G401 (cell line): Measurements from ENCODE around the gene MT1H. TPM values are rescaled to one million over a fixed set of nuclear protein-coding genes. Genes with fewer than 3 reads are reported as not detected.
A peak's percentile ranks its signal among the peaks of the same experiment; 100 is the strongest.

ENCODE experiments used
- DNase-seq: peaks from one replicate; pipeline ENCODE4 v3.0.0-alpha.2; 2015; ENCODE audit warnings: low spot score
- in situ Hi-C: cut with HindIII; loops from 2 replicates; pipeline ENCODE4 v1.10.0; 2016; ENCODE audit warnings: low sequenced_read_pairs, mixed read lengths
- total RNA-seq: library from RNA; depleted of rRNA; stranded (reverse); fragments of >200 nt; shearing (Covaris generic); gene quantifications from 2 replicates; pipeline ENCODE4 v1.2.3, GENCODE V29; 2014

The MT1H gene
- total RNA-seq, 1 experiment from 2014 or later, result not detected

DNA sequence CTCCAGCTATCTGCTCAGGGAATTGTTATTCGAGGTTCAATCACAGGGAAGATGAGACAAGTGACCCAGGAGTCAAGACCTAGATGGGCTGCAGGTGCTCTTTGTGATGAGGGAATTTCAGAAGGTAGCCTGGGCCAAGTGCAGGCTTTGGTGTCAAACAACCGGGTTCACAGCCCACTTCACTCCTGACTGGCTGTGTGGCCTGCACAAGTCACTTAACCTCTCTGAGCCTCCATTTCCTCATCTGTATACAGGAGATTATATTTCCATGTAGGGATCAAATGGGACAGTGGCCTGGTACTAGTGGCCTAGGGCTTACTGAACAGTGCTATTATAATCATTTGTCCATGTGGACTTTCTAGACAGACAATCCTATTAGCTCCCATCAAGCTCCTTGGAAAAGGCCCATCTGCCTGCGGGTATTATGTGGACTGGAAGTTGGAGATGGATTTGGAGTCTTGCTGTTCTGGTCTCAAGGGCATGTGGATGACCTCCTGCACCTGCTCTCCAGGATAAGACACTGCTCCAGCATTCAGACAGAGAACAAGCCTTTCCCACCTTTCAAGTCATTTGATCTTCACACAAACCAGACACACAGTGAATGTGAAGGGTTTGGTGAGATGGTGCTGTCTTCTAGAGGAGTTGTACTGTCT is 9.6 kb downstream of the MT1H start:
- in situ Hi-C loops, result no loop called here

DNA sequence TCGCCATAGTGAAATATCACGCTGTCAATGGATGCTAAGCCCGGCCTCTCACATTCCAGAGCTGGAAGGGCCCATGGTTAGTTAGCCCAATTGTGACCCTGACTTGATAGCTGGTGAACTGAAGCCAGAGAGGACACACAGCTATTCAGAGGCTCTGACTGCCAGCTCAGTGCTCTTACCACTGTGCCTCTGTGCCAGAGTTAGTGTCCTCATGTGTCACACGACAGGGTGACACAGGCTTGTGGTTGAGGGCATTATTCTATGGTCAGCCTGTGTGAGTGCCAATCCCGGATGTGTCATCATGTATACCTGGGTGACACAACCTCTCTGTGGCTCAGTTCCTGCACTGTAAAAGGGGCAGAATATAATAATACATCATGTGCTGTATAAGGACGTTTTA is 10.2 kb downstream of the MT1H start:
- no peak for DNase-seq
- in situ Hi-C loops, result no loop called here

More for the DNA sequence above, 9.6 kb downstream of the MT1H start:
- no peak for DNase-seq

DNA sequence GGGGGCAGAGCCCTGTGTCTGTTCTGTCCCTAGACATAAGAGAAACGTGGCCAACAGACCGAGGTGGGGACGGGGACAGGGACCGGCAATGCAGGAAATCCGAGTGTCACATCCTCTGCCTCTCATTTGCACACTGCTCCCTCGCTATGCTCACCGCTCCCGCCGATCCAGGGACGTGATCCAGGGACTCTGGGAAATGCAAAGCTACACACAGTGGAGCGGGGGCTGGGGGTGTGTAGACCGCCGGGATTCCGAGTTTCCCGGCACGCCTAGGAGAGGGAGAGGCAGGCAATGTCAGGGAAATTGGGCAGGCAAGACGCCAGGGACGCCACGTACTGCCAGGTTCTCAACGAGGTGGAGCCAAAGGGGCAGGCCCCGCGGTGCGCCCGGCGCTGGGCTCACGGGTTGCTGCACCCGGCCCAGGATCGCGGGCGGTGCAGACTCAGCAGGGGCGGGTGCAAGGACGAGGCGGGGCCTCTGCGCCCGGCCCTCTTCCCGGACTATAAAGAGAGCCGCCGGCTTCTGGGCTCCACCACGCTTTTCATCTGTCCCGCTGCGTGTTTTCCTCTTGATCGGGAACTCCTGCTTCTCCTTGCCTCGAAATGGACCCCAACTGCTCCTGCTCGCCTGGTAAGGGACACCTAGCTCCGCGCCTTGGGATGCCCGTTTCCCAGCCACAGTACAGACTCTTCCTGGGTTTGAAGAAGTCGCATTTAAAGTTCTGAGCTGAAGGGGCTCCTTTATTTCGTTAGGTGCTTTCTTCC is 12.5 kb downstream of the MT1H start, which contains the start of gene MT1X:
Gene MT1X (plus strand): TSS at position 532 of the 764 bp plus-strand sequence. CDS start 71 bp downstream, at position 603.
- in situ Hi-C loops, result no loop called here

DNA sequence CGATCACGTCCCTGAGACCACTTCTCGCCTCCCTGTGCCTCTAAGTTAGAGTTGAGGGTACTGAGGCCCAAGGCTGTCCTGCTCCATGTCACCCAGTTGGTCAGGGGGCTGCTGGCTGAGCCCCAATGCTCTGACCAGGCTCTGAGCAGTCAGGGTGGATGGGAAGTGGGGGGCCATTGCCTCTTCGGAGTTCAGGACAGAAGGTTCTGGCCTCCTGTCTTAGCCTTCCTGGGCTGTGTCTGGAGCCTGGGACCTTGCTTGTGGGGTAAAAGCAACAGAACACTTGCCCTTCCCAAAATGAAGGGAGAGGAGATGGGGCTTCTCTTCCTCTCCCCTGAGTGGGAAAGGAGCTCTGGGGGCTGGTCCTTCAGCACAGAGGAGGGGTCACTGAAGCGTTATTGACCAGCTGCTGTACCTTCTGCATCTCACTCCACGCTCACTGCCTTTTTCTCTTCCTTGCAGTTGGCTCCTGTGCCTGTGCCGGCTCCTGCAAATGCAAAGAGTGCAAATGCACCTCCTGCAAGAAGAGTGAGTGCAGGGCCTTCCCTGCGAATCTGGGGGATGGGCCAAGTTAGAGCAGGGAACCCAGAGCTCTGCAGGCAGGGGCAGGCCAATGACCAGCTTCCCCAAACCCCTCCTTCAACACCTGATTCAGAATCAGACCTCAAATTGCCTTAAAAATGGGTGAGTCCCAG is 13.2 kb downstream of the MT1H start:
- in situ Hi-C loops, result no loop called here
- DNase-seq, result peak; percentile 69

More for the DNA sequence above, 12.5 kb downstream of the MT1H start, which contains the start of gene MT1X:
- peak; percentile 96 for DNase-seq

DNA sequence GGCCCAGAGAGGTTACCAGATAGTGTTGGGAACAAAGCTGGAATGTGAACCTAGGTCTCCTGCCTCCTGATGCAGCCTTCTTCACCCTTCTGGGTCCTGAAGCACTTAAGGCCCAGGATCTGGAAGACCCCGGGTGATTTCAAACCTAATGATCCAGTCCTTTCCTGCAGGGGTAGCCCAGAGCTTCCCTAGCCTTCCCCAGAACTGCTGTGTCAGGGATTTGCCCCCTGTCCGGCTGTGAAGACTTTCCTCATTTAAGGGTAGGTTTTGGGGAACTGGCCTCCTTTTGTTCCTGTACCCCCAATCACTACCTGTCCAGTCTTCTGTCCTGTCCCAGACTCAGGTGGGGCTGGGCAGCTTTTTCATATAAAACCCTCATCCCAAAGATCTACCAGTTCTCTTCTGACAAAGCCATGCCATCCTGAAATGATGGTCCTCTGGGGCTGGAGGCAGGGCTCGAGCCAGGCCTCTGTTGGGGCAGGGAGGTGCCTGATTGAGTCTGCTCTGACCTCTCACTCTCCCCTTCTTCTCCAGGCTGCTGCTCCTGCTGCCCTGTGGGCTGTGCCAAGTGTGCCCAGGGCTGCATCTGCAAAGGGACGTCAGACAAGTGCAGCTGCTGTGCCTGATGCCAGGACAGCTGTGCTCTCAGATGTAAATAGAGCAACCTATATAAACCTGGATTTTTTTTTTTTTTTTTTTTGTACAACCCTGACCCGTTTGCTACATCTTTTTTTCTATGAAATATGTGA is 14.0 kb downstream of the MT1H start:
- in situ Hi-C loops, result no loop called here

DNA sequence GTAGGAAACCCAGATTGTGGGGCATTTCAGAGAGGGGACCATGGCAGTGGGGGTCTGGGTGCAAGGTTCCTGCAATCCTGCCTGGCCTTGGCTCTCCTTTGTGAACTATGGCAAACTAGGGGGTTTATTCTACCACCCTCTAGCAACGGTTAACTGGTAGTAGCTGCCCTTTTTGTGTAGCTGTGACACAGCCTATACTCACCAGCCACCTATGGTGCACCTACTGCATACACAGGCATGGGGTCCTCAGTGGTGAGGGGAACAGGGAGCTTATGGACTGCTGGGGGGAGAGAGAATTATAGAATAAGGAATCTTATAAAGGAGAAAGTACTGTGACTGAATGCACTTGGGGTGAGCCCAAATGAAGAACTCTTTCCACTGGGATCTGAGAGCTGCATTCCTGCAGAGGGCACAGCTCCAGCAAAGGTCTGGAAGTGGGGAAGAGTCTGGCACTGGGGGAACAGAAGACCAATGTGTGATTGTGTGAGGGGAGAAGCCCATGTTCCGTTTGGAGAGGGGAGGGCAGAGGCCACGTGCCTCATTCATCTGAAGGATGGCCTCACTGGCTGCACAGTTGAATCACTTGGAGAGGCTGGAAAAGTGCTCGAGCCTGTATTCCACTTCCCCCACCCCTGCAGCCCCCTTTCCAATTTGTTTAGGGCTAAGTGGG is 14.8 kb downstream of the MT1H start:
- in situ Hi-C loops, result no loop called here
- DNase-seq, result no peak

More for the DNA sequence above, 14.0 kb downstream of the MT1H start:
- DNase-seq, result peak; percentile 23

DNA sequence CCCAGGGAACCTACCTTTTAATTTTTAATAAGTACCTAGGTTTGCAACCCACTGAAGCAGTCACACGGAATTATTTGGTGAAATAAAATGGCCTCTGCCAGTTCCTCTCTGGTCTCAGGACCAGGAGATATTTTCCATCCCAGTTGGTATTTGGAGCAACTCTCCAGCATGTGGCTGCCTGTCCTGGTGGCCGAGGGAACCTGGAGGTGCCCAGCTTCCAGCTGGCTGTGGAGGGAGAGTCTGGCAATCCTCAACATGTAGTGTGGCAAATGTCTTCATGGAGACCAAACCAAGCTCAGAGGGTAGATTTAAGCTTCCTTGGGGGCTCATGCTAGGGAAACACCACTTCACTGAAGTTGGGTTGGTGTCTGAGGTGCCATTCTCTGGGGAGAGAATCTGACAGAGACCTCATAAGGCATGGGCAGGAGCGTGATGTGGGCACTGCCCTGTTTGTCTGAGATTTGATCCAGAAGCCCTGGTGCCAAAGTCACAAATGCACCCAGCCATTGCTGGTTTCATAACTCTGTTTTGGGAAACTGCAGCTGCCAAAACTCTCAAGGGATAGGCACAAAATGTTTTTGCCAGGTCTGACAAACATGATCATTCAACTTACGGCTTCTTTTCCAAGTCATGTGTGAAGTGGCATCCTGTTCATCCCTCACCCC is 15.4 kb downstream of the MT1H start:
- in situ Hi-C loops, result no loop called here
- peak; percentile 78 for DNase-seq

DNA sequence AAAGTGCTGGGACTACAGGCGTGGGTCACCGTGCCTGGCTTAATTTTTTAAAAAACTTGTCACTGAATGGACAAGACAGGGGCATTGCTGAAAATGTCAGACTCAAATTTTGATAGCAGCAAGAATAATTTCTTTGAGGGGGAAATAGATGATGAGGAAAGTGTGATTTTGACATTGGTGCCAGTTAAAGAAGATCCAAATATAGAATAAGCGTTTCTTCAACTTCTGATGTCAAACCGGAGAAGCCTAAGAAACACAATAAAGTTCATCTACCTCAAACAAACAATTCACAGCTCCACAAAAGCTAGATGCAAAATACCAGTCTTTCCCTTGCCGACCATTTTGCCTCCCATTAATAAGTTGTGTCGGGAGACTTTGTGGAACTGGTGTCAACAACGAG is 17.1 kb downstream of the MT1H start:
- in situ Hi-C loops, result no loop called here

DNA sequence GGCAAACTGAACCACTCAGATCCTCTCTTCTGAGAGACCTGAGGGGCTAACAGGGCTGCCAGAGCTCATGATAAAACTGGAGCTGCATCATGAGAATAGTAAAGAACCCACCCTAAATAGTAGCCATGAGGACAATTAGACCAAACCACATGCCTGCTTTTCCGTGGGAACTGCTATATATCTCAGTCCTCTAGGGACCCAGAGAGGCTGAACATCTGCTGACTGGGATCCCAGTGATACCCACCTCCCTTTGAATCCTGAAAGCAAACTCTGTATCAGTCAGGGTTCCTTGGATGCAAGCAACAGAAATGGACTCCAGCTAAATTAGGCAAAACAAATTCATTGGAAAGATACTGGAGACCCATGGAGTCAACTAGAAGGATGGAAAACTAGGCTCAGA is 19.1 kb downstream of the MT1H start:
- in situ Hi-C loops, result no loop called here
- DNase-seq, result no peak

More for the DNA sequence above, 17.1 kb downstream of the MT1H start:
- no peak for DNase-seq

DNA sequence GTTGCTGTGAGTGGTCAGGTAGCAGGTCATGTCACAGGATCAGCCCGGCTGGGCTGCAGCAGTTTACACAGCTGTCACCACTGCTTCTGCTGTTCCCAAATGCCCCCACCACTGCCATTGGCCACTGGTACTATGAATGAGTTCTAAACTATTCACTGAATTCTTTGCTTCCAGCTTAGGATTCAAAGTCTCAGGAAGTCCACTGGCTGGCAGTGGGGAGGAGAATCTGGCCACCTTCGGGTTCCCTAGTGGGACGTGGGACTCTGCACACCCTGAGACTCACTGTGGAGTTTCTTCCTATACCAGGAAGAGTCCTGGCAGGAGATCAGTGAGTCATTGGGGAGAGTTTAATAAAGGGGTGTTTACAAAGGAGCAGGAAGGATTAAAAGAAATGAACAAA is 19.6 kb downstream of the MT1H start:
- in situ Hi-C loops, result no loop called here

DNA sequence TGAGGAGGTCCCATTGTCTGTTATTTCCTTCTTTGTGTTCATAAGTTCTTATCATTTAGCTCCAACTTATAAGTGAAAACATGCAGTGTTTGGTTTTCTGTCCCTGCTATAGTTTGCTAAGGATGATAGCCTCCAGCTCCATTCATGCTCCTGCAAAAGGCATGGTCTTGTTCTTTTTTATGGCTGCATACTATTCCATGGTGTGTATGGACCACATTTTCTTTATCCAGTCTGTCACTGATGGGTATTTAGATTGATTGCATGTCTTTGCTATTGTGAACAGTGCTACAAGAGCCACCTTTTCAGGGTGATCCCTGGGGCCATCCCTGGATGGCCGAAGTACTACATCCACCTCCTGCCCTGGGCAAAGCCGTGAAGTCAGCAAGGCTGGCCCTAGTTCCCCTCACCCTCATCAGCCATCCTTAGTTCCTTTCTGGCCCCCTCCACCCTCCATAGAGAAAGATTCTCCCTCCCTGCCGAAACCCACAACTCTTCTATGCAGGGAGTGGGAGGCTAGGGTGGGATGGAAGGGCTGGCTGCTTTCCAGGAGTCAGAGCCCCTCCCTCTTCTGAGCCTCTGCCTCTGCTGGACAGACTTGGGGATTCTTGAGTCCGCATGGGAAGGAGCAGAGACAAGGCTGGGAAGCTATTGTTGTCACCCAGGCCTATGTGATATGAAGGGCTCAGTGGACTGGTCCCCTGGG is 21.0 kb downstream of the MT1H start:
- in situ Hi-C loops, result no loop called here
- no peak for DNase-seq

More for the DNA sequence above, 19.6 kb downstream of the MT1H start:
- DNase-seq, result no peak

DNA sequence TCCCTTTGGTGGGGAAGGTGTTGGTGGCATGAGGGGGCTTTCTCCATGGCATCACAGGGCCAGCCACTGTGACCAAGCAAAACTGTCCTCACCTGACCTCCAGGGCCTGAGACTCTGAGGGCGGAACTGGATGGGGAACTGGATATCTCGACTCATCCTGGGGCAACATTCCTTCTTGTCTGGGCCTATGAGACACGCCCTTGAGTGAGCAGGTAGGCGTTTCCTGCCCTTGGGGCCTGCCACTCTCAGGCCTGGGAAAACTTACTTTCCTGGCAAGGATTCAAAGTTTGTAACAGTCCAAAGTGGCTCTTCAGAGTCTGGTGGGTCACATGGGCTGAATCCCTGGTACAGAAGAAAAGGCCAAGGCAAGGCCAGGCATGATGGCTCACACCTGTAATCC is 22.3 kb downstream of the MT1H start:
- no peak for DNase-seq
- in situ Hi-C loops, result no loop called here

DNA sequence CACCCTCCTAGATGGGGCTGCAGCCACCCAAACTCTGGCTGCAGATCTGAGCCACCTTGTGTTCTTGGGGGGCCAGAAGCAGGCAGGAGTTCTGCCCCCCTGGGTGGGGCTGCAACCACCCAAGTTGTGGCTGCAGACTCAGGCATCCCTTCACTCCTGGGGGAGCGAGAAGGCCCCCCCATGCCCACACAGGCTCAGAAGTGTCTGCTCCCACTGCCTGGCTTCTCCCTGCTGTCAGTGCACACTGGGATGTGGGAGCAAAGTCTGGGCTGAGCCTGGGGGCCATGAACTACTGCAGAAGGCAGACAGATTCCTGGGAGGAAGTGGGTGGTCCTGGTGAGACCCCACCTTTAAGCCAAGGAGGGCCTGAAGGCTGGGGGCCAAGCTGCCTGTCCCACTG is 25.6 kb downstream of the MT1H start:
- no peak for DNase-seq
- in situ Hi-C loops, result no loop called here

DNA sequence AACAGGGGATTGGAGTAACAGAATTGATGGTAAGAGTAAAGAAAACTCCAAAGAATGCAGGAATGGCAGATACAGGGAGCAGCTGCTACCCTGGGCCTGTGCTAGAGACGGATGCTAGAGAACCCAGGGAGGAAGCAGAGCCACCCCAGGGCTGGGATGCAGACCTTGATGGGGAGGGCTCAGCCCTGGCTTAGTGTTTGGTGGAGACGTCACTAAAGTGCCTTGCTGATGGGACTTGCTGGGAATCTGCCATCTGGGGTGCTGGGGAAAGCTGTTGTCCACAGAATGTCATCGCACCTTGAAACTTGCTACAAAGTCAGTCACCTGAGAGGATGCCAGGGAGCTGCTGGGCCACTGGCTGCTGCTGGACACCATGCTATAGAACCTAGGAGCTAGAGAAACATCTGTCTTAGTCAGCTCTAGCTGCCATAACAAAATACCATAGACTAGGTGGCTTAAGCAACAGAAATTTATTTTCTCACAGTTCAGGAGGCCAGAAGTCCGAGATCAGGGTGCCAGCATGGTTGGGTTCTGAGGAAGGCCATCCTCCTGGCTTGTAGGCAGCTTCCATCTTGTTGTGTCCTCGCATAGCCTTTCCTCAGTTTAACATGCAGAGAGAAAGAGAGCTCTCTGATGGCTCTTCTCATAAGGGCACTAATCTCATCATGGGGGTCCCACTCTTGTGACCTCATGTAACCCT is 28.0 kb downstream of the MT1H start:
- DNase-seq, result no peak
- in situ Hi-C loops, result no loop called here

DNA sequence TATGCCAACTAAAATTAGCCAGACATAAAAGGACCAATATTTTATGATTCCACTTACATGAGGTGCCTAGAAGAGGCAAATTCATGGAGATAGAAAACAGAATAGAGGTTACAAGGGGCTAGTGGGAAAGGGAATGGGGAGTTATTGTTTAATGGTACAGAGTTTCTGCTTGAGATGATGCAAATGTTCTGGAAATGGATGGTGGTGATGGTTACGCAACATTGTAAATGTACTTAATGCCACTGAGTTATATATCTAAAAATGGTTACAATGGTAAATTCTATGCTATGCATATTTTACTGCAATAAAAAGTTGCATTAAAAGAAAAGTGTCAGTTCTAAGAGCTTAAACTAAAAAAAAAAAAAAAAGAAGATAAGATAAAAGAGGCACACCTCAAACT is 30.6 kb downstream of the MT1H start:
- in situ Hi-C loops, result no loop called here
- DNase-seq, result no peak

DNA sequence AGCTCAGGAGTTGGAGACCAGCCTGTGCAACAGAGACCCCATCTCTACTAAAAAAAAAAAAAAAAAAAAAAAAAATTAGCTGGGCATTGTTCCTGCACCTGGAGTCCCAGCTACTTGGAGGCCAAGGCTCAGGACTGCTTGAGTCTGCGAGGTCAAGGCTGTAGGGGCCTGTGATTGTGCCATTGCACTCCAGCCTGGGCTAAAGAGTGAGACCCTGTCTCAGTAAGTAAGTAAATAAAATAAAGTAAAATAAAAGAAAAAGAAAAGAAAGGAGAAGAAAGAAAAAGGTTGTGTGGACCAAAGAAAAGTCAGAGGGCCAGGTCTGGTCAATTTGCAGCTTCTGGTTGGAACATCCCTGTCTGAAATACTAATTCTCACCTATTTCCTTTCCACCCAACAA is 31.0 kb downstream of the MT1H start:
- in situ Hi-C loops, result no loop called here

DNA sequence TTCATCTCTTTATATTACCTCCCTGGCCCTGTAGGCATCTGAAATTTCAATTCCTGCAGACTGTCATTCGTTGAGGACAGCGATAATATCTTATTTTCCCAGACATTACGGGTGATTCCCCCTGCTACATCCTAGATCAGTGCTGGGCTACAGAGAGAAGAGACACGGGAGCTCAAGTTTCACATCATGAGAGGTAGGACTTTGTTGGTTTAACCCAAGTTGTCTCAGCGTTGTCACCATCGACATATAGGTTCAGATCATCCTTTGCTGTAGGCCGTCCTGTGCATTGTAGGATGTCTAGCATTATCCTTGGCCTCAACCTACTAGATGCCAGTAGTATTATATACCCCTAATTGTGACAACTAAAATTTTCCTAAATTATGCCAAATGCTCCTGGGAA is 31.9 kb downstream of the MT1H start:
- no peak for DNase-seq
- in situ Hi-C loops, result no loop called here

More for the DNA sequence above, 31.0 kb downstream of the MT1H start:
- DNase-seq, result no peak
